Progenitor cell of endocrine pancreas (in vitro differentiated cells): ENCODE measurements around the gene ACO1. TPM values are rescaled to one million over a fixed set of nuclear protein-coding genes. Genes with fewer than 3 reads are reported as not detected.

Source experiments
- DNase-seq: peaks from one replicate; pipeline ENCODE4 v3.0.0; 2021; ENCODE audit warnings: low spot score; ENCODE audit not compliant: unreplicated experiment
- H3K27ac Mint-ChIP-seq: 2 replicates; pipeline ENCODE4 v1.8.0; 2021; ENCODE audit warnings: mild to moderate bottlenecking, moderate library complexity, mixed read lengths
- H3K27me3 Mint-ChIP-seq: 2 replicates; pipeline ENCODE4 v1.8.0; 2021; ENCODE audit warnings: mixed read lengths
- H3K36me3 Mint-ChIP-seq: 2 replicates; pipeline ENCODE4 v1.8.0; 2022; ENCODE audit warnings: mixed read lengths; ENCODE audit not compliant: insufficient read depth
- H3K4me1 Mint-ChIP-seq: 2 replicates; pipeline ENCODE4 v1.8.0; 2021; ENCODE audit warnings: low read depth, mixed read lengths
- H3K4me3 Mint-ChIP-seq: 2 replicates; pipeline ENCODE4 v1.8.0; 2021; ENCODE audit warnings: low read depth, mild to moderate bottlenecking, moderate library complexity, mixed read lengths
- H3K9me3 Mint-ChIP-seq: 2 replicates; pipeline ENCODE4 v1.8.0; 2021; ENCODE audit warnings: low read depth, mixed read lengths
- CTCF ChIP-seq: fragments of 200-600 bp; sonication (generic); IDR thresholded peaks from one replicate; pipeline ENCODE4 v1.5.0; 2021; ENCODE audit warnings: antibody characterized with exemption, mild to moderate bottlenecking; ENCODE audit not compliant: unreplicated experiment
- total RNA-seq: library from RNA; stranded (reverse); gene quantifications from 2 replicates; pipeline ENCODE4 v1.2.1, GENCODE V29; 2021

ACO1 gene
- total RNA-seq, 1 donor from 2014 or later: 21.7 TPM

GRCh38 chr9:32455738-32456137 is 71.3 kb downstream of the ACO1 start:
- TF ChIP-seq CTCF: no peak
- no peak overlapping the region for H3K4me3 Mint-ChIP-seq
- H3K36me3 Mint-ChIP-seq: peaks cover 14% of the 10 kb centered on the region
- H3K9me3 Mint-ChIP-seq: no peaks in the 10 kb centered on the region
- H3K27ac Mint-ChIP-seq: no peak overlapping the region
- H3K4me1 Mint-ChIP-seq: peaks cover 4% of the 10 kb centered on the region
- DNase-seq: no peak
- no peaks in the 10 kb centered on the region for H3K27me3 Mint-ChIP-seq

- Mint-ChIP-seq H3K4me1 (peaks cover 4% of the 10 kb centered on the region), H3K4me3 (no peak overlapping the region), H3K9me3 (no peaks in the 10 kb centered on the region), H3K36me3 (peaks cover 11% of the 10 kb centered on the region), H3K27me3 (no peaks in the 10 kb centered on the region), H3K27ac (no peak overlapping the region)
- no peak for TF ChIP-seq CTCF
- DNase-seq: no peak
Observed at GRCh38 chr9:32456564-32456963, 72.1 kb downstream of the ACO1 start.

- Mint-ChIP-seq H3K27ac (no peak overlapping the region), H3K4me3 (no peak overlapping the region), H3K27me3 (no peaks in the 10 kb centered on the region), H3K36me3 (no peaks in the 10 kb centered on the region), H3K4me1 (peaks cover 2% of the 10 kb centered on the region), H3K9me3 (no peaks in the 10 kb centered on the region)
- no peak for DNase-seq
- TF ChIP-seq CTCF: no peak
Observed at GRCh38 chr9:32463500-32464293, 79.3 kb downstream of the ACO1 start.

GRCh38 chr9:32468740-32469139 is 84.3 kb downstream of the ACO1 start:
- no peak for TF ChIP-seq CTCF
- no peaks in the 10 kb centered on the region for H3K9me3 Mint-ChIP-seq
- no peak overlapping the region for H3K4me3 Mint-ChIP-seq
- DNase-seq: no peak
- H3K27me3 Mint-ChIP-seq: no peaks in the 10 kb centered on the region
- H3K36me3 Mint-ChIP-seq: peaks cover 3% of the 10 kb centered on the region
- H3K27ac Mint-ChIP-seq: no peak overlapping the region
- peaks cover 2% of the 10 kb centered on the region for H3K4me1 Mint-ChIP-seq

GRCh38 chr9:32472344-32472743 is 87.9 kb downstream of the ACO1 start:
- no peak for TF ChIP-seq CTCF
- Mint-ChIP-seq H3K27me3 (no peaks in the 10 kb centered on the region), H3K27ac (no peak overlapping the region), H3K4me1 (peaks cover 1% of the 10 kb centered on the region), H3K9me3 (no peaks in the 10 kb centered on the region), H3K4me3 (no peak overlapping the region), H3K36me3 (peaks cover 11% of the 10 kb centered on the region)
- no peak for DNase-seq
